ENCODE results near the gene TNFRSF19.

DNA sequence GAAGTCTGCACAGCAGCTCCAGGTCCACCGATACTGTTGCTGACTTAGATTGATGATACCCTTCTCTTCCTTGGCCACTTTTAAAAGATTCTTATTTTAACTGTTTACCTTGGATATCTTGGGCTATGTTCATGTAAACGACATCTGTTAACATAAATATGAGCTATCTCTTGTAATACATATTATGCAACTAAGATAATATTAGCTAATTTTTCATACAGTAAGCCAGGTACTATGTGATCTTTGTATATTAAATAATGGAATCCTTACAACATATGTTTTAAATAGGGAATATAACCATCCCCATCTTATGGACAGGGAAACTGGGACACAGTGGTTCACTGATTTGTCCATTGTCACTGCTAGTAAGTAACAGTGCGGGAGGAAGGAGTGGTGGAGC lies 37.9 kb downstream of the TNFRSF19 start:
- TF ChIP-seq, protein P1, sequence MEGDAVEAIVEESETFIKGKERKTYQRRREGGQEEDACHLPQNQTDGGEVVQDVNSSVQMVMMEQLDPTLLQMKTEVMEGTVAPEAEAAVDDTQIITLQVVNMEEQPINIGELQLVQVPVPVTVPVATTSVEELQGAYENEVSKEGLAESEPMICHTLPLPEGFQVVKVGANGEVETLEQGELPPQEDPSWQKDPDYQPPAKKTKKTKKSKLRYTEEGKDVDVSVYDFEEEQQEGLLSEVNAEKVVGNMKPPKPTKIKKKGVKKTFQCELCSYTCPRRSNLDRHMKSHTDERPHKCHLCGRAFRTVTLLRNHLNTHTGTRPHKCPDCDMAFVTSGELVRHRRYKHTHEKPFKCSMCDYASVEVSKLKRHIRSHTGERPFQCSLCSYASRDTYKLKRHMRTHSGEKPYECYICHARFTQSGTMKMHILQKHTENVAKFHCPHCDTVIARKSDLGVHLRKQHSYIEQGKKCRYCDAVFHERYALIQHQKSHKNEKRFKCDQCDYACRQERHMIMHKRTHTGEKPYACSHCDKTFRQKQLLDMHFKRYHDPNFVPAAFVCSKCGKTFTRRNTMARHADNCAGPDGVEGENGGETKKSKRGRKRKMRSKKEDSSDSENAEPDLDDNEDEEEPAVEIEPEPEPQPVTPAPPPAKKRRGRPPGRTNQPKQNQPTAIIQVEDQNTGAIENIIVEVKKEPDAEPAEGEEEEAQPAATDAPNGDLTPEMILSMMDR (IDR thresholded peaks at IDR 0.05) = no peak
- no peak for TF ChIP-seq POLR2AphosphoS5 (IDR thresholded peaks at IDR 0.05; ENCODE audit: low read depth, low read length)
- TF ChIP-seq TCF7L2 (IDR thresholded peaks at IDR 0.05; ENCODE audit: low read depth, low read length) = no peak
- TF ChIP-seq SIN3A (IDR thresholded peaks at IDR 0.05; ENCODE audit: borderline replicate concordance, insufficient read depth, low read depth, low read length) = no peak

All from Panc1 (cell line).